OCI-LY7 (cell line): ENCODE data around the gene TNFAIP8.

Experiments used
- EZH2phosphoT487 ChIP-seq: fragments of 200-600 bp; sonication (generic); IDR thresholded peaks from 2 replicates; pipeline ENCODE4 v1.6.1; 2018; ENCODE audit warnings: low read depth, borderline replicate concordance, mild to moderate bottlenecking, mixed run types, antibody characterized with exemption, low read length, moderate library complexity, mixed read lengths
- TF ChIP-seq, protein P1 (sequence below): fragments of 200-600 bp; sonication (generic); conservative IDR thresholded peaks from 2 replicates; pipeline ENCODE4 v1.5.1; 2014; ENCODE audit warnings: mild to moderate bottlenecking, antibody characterized with exemption, low read length, moderate library complexity, mixed read lengths

DNA sequence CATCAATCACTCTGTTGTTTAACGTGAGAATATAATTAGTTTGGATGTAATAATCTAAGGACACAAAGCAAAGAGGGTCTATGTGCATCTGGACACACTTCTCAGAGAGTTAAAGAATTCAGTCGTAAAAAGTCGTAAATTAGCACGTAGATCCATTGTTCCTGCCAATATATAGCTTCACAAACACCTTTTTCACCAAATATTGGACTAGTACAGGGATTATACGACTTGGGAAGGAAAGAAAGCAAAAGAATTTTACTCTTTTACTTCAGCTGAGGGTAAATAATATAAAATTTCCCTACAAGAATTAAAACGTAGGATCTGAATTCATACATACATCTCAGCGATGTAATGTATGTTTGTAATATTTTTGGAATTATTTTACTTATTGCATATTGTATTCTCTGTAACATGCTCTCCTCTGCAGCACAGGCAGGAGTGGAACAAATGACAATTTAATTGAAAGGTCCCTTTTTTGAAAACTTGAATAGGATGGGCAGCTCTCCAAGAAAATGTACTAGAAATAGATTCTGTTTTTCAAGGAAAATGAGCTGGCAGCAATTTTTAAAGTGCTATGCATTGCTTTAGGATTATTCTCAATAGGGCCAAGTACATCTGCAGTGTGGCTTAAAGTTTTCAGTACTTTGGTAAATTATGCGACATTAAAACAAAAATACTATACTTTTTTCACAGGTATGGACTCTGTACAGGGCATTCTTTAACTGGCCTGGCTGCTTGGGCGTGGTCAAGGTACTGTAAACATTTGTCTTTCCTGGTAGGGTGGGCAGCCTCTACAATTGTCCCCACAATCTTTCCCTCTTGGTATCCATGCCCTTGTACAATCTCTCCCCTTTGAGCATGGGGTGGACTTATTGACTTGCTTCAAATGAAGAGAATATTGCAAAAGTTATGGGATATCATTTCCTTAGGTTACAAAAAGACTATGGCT, 56.7 kb downstream of the TNFAIP8 start:
- TF ChIP-seq, protein P1, sequence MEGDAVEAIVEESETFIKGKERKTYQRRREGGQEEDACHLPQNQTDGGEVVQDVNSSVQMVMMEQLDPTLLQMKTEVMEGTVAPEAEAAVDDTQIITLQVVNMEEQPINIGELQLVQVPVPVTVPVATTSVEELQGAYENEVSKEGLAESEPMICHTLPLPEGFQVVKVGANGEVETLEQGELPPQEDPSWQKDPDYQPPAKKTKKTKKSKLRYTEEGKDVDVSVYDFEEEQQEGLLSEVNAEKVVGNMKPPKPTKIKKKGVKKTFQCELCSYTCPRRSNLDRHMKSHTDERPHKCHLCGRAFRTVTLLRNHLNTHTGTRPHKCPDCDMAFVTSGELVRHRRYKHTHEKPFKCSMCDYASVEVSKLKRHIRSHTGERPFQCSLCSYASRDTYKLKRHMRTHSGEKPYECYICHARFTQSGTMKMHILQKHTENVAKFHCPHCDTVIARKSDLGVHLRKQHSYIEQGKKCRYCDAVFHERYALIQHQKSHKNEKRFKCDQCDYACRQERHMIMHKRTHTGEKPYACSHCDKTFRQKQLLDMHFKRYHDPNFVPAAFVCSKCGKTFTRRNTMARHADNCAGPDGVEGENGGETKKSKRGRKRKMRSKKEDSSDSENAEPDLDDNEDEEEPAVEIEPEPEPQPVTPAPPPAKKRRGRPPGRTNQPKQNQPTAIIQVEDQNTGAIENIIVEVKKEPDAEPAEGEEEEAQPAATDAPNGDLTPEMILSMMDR: no peak; the same call in 1 of the 2 replicates
- no peak for TF ChIP-seq EZH2phosphoT487
